H1 (cell line): ENCODE data around the gene SH2B2. TPM values are rescaled to one million over a fixed set of nuclear protein-coding genes. Genes with fewer than 3 reads are reported as not detected.

Experiments
- CTCF ChIA-PET: fragments of 300-600 bp; sonication (Branson Sonifier 250); formaldehyde crosslinking; loops from one replicate; lab custom pipeline; 2021; ENCODE audit not compliant: partially characterized antibody; lab: Charles Lee
- POLR2A ChIA-PET: fragments of 300-600 bp; sonication (Branson Sonifier 250); formaldehyde crosslinking; loops from one replicate; lab custom pipeline; 2021; ENCODE audit warnings: inconsistent platforms; ENCODE audit not compliant: partially characterized antibody; lab: Charles Lee
- DNase-seq, 2 experiments: peaks; one replicate each; pipeline versions ENCODE4 v3.0.0 to v3.0.0-alpha.2; 2010 to 2022; ENCODE audit warnings: low spot score in 2 of 2, low read depth in 1 of 2, mixed read lengths in 1 of 2
- FAIRE-seq: peaks from 2 replicates; lab custom pipeline; 2011; peaks lifted over from hg19 to GRCh38; lab: Jason Lieb, UNC
- H2AFZ ChIP-seq: 2 replicates; pipeline ENCODE4 v1.8.1; 2012; ENCODE audit warnings: low read length, inconsistent platforms
- H2AK5ac ChIP-seq: 2 replicates; pipeline ENCODE4 v1.6.1; 2013; ENCODE audit warnings: low read depth, low read length
- H2BK120ac ChIP-seq: replicated peaks from 2 replicates; pipeline ENCODE3; 2013; ENCODE audit warnings: low read depth, low read length, inconsistent platforms
- H2BK12ac ChIP-seq: 2 replicates; pipeline ENCODE4 v1.6.1; 2013; ENCODE audit warnings: low read depth, low read length
- H2BK15ac ChIP-seq: 2 replicates; pipeline ENCODE4 v1.6.1; 2013; ENCODE audit warnings: low read length
- H2BK20ac ChIP-seq: 2 replicates; pipeline ENCODE4 v1.6.1; 2013; ENCODE audit warnings: low read length
- H2BK5ac ChIP-seq: 2 replicates; pipeline ENCODE4 v1.6.1; 2013; ENCODE audit warnings: low read depth, low read length
- H3K14ac ChIP-seq: 2 replicates; pipeline ENCODE4 v1.6.1; 2013; ENCODE audit warnings: inconsistent platforms; ENCODE audit not compliant: insufficient read length
- H3K18ac ChIP-seq: 2 replicates; pipeline ENCODE4 v1.6.1; 2013; ENCODE audit warnings: low read length; ENCODE audit errors: extremely low read depth
- H3K23ac ChIP-seq: 2 replicates; pipeline ENCODE4 v1.6.1; 2013; ENCODE audit warnings: inconsistent platforms; ENCODE audit not compliant: insufficient read length
- H3K23me2 ChIP-seq: 2 replicates; pipeline ENCODE4 v1.6.1; 2013; ENCODE audit warnings: low read depth, low read length
- H3K27ac ChIP-seq: 2 replicates; pipeline ENCODE4 v1.6.1; 2011; ENCODE audit warnings: low read depth, low read length, inconsistent platforms
- H3K27me3 ChIP-seq, 4 experiments: replicated peaks in 1 of 4; 1 replicate in 1 of 4; 2 replicates in 3 of 4; pipeline versions ENCODE4 v1.6.1 to v1.8.1; 2011 to 2013; ENCODE audit warnings: low read length in 3 of 4, mild to moderate bottlenecking in 3 of 4, inconsistent platforms in 2 of 4, mixed read lengths in 2 of 4, moderate library complexity in 1 of 4; ENCODE audit not compliant: control insufficient read depth in 3 of 4, insufficient read depth in 3 of 4; ENCODE audit errors: extremely low read depth in 1 of 4
- H3K36me3 ChIP-seq, 4 experiments: 2 replicates each; pipeline versions ENCODE4 v1.6.1 to v1.8.1; 2011 to 2013; ENCODE audit warnings: mild to moderate bottlenecking in 4 of 4, low read length in 3 of 4, moderate library complexity in 2 of 4, control low read depth in 1 of 4, inconsistent platforms in 1 of 4; ENCODE audit not compliant: insufficient read depth in 4 of 4, control insufficient read depth in 2 of 4
- H3K4ac ChIP-seq: replicated peaks from 2 replicates; pipeline ENCODE3; 2013; ENCODE audit warnings: low read length, low read depth, mixed read lengths, inconsistent platforms; ENCODE audit not compliant: insufficient read length
- H3K4me1 ChIP-seq, 4 experiments: replicated peaks in 1 of 4; 1 replicate in 1 of 4; 2 replicates in 3 of 4; pipeline versions ENCODE4 v1.6.1 to v1.8.1; 2011 to 2013; ENCODE audit warnings: low read length in 3 of 4, inconsistent platforms in 2 of 4, mixed read lengths in 1 of 4; ENCODE audit not compliant: insufficient read depth in 4 of 4, control insufficient read depth in 3 of 4
- H3K4me2 ChIP-seq, 2 experiments: 2 replicates each; pipeline versions ENCODE4 v1.6.1 to v1.8.1; 2011 to 2013; ENCODE audit warnings: low read depth in 2 of 2, low read length in 2 of 2, control low read depth in 1 of 2, inconsistent platforms in 1 of 2, mild to moderate bottlenecking in 1 of 2; ENCODE audit not compliant: insufficient read depth in 1 of 2
- H3K4me3 ChIP-seq, 4 experiments: fragments of 200-600, 300-600 bp in 1 of 4; sonication (generic), shearing (Covaris generic), sonication (Bioruptor Twin) in 1 of 4; 2 replicates each; pipeline versions ENCODE4 v1.5.1 to v1.8.1; 2011 to 2016; ENCODE audit warnings: low read length in 4 of 4, low read depth in 3 of 4, control low read depth in 2 of 4, inconsistent platforms in 2 of 4, mild to moderate bottlenecking in 2 of 4, mixed read lengths in 1 of 4, moderate library complexity in 1 of 4; ENCODE audit not compliant: insufficient read depth in 2 of 4; ENCODE audit errors: extremely low read depth in 1 of 4
- H3K56ac ChIP-seq: replicated peaks from 2 replicates; pipeline ENCODE3; 2013; ENCODE audit warnings: low read depth, mild to moderate bottlenecking, mixed read lengths, low read length, inconsistent platforms; ENCODE audit not compliant: insufficient read length
- H3K79me1 ChIP-seq: 2 replicates; pipeline ENCODE4 v1.6.1; 2013; ENCODE audit warnings: low read depth, low read length, control low read depth
- H3K79me2 ChIP-seq, 2 experiments: 2 replicates each; pipeline versions ENCODE4 v1.6.1 to v1.8.1; 2012 to 2013; ENCODE audit warnings: low read length in 2 of 2, mild to moderate bottlenecking in 2 of 2, inconsistent platforms in 1 of 2; ENCODE audit not compliant: insufficient read depth in 2 of 2, control insufficient read depth in 1 of 2
- H3K9ac ChIP-seq, 4 experiments: replicated peaks in 1 of 4; 1 replicate in 1 of 4; 2 replicates in 3 of 4; pipeline versions ENCODE4 v1.6.1 to v1.8.1; 2011 to 2013; ENCODE audit warnings: low read depth in 3 of 4, low read length in 3 of 4, control low read depth in 2 of 4, mild to moderate bottlenecking in 2 of 4, moderate library complexity in 2 of 4, inconsistent platforms in 1 of 4; ENCODE audit errors: extremely low read depth in 1 of 4
- H3K9me3 ChIP-seq, 2 experiments: 2 replicates each; pipeline versions ENCODE4 v1.6.1 to v1.8.1; 2012 to 2013; ENCODE audit warnings: mild to moderate bottlenecking in 2 of 2, moderate library complexity in 2 of 2, control low read depth in 1 of 2, inconsistent platforms in 1 of 2, low read depth in 1 of 2, low read length in 1 of 2, mixed read lengths in 1 of 2; ENCODE audit not compliant: insufficient read depth in 2 of 2
- H4K20me1 ChIP-seq, 2 experiments: replicated peaks in 1 of 2; 2 replicates each; pipeline versions ENCODE3 to v1.8.1; 2011 to 2013; ENCODE audit warnings: inconsistent platforms in 2 of 2, low read length in 2 of 2, mild to moderate bottlenecking in 1 of 2; ENCODE audit not compliant: insufficient read depth in 2 of 2, control insufficient read depth in 1 of 2
- H4K5ac ChIP-seq: 2 replicates; pipeline ENCODE4 v1.6.1; 2013; ENCODE audit warnings: low read length, low read depth, mixed read lengths, inconsistent platforms; ENCODE audit not compliant: insufficient read length
- H4K8ac ChIP-seq: 2 replicates; pipeline ENCODE4 v1.8.0; 2013; ENCODE audit warnings: mild to moderate bottlenecking, moderate library complexity, low read length, inconsistent platforms; ENCODE audit not compliant: insufficient read depth; ENCODE audit errors: extremely low read depth
- H4K91ac ChIP-seq: replicated peaks from 2 replicates; pipeline ENCODE3; 2013; ENCODE audit warnings: low read length, mixed read lengths, inconsistent platforms; ENCODE audit not compliant: insufficient read length
- BRCA1 ChIP-seq: IDR thresholded peaks from 2 replicates; pipeline ENCODE4 v1.6.1; 2012; ENCODE audit warnings: low read depth, low read length, improper control_type of control experiment
- CBX5 ChIP-seq: fragments of 300-800, 300-1000 bp; sonication (generic); IDR thresholded peaks from 2 replicates; pipeline ENCODE4 v1.7.1; 2016; ENCODE audit warnings: antibody characterized with exemption, low read length, low read depth
- CREB1 ChIP-seq: IDR thresholded peaks from 2 replicates; pipeline ENCODE4 v1.6.1; 2012; ENCODE audit warnings: inconsistent platforms
- HDAC6 ChIP-seq: IDR thresholded peaks from one replicate; pipeline ENCODE4 v1.7.1; 2012; ENCODE audit warnings: low read depth, mild to moderate bottlenecking, inconsistent platforms, low read length, moderate library complexity
- POLR2A ChIP-seq, 2 experiments: IDR thresholded peaks; 1 replicate in 1 of 2; 2 replicates in 1 of 2; pipeline ENCODE4 v1.6.1; 2011; ENCODE audit warnings: low read depth in 2 of 2, low read length in 2 of 2, mild to moderate bottlenecking in 2 of 2; ENCODE audit errors: control extremely low read depth in 1 of 2
- SP4 ChIP-seq: IDR thresholded peaks from 2 replicates; pipeline ENCODE4 v1.6.1; 2012; ENCODE audit warnings: low read length, inconsistent platforms
- SUZ12 ChIP-seq: fragments of 200-600 bp; sonication (generic); IDR thresholded peaks from 2 replicates; pipeline ENCODE4 v1.6.1; 2012; ENCODE audit warnings: mild to moderate bottlenecking, inconsistent platforms, low read length, moderate library complexity, mixed read lengths
- YY1 ChIP-seq: IDR thresholded peaks from 2 replicates; pipeline ENCODE4 v1.6.1; 2011; ENCODE audit warnings: low read depth, mild to moderate bottlenecking, low read length
- WGBS, 2 experiments: shearing (Covaris generic) in 1 of 2; methylation state at CpG; one replicate each; pipeline versions ENCODE4 v1.1.6 to v1.1.7; 2013 to 2015; ENCODE audit warnings: low lambda C conversion rate in 2 of 2, mixed read lengths in 2 of 2, inconsistent platforms in 1 of 2, low coverage in 1 of 2, missing lambda C conversion rate in 1 of 2; ENCODE audit not compliant: insufficient replicate concordance in 2 of 2, insufficient coverage in 1 of 2, insufficient read length in 1 of 2; ENCODE audit errors: extremely low coverage in 1 of 2, missing lambda C conversion rate in 1 of 2; 5-methylcytosine and 5-hydroxymethylcytosine counted together
- polyA plus RNA-seq, 7 experiments: library from polyadenylated mRNA; depleted of rRNA in 3 of 7; stranded (reverse) in 5 of 7; unstranded in 2 of 7; fragments of >200 nt in 5 of 7; fragments of 200-250 nt in 2 of 7; gene quantifications; 1 replicate in 5 of 7; 2 replicates in 1 of 7; 4 replicates in 1 of 7; pipeline versions ENCODE4 v1.2.1 to v1.2.3, GENCODE V29; 2011 to 2013; ENCODE audit warnings: missing spikeins in 2 of 7, mixed read lengths in 2 of 7
- total RNA-seq: library from RNA; stranded (reverse); fragmentation: NEBNext Ultra II Directional; extraction: Animal tissue kit (Norgen Biotek cat#: 25700); gene quantifications from 2 replicates; pipeline ENCODE4 v1.2.1, GENCODE V29; 2021

The SH2B2 gene
- total and polyA plus RNA-seq, 2 of the 8 experiments (the other 6 are each of a cell fraction or from before 2014, with no cell fraction given): 11.5 to 18.7 TPM

DNA sequence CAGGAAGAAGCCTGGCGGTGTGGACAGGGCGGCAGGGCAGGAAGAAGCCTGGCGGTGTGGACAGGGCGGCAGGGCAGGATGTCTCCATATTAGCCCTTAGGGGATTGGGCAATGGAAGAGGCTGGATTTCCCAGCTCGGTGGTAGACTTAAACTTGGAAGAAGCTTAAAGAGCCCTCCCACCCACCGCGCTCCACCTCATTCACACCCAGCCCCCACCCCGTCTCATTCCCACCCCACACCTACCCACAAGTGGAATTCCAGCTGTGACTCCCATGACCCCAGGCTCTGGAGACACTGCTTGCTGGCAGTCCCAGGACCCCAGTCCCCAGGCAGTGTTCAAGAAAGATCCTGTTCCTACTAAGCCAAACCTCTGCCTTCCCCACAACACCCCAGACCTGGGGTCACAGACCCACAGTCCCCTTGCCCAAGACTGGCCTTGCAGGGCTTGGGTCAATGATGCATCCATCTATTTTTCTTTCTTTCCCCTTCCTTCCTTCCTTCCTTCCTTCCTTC lies 35.6 kb downstream of the SH2B2 start:
- H4K20me1 ChIP-seq: peaks cover 0 to 7% of the 10 kb centered on the region in 2 experiments
- POLR2A ChIA-PET: interaction anchor here (0.6 to 1.4 kb wide), 4 partner anchors 9 to 73 kb away, joined by 3 to 4 read pairs (median 4); no protein-coding TSS in a partner anchor
- TF ChIP-seq YY1 (no peak), SUZ12 (no peak), CREB1 (no peak), CBX5 (no peak), HDAC6 (no peak), SP4 (no peak), BRCA1 (no peak), POLR2A (IDR thresholded peaks at IDR 0.05; ENCODE audit: control extremely low read depth in 1 of 2, low read depth in 2 of 2, low read length in 2 of 2) (no peak)

More for the DNA sequence above, 35.6 kb downstream of the SH2B2 start:
- Histone ChIP-seq H4K5ac (no peak overlapping the region), H4K8ac (no peak overlapping the region), H3K23me2 (peaks cover 5% of the 10 kb centered on the region), H3K79me2 (no peaks in the 10 kb centered on the region), H2BK20ac (no peak overlapping the region), H3K9ac (no peak overlapping the region), H3K14ac (no peak overlapping the region), H3K56ac (no peak overlapping the region), H3K27ac (no peak overlapping the region), H2BK5ac (no peak overlapping the region), H3K27me3 (peaks cover 0 to 2% (median 0%) of the 10 kb centered on the region in 4 experiments; a peak in 3 of 7 replicates), H2AK5ac (0 out of 2 replicates have a peak overlapping the region, but pooled peaks have one; percentile 39), H3K79me1 (no peaks in the 10 kb centered on the region), H3K9me3 (no peaks in the 10 kb centered on the region), H2BK120ac (no peak overlapping the region), H3K4me1 (peaks cover 4 to 10% (median 7%) of the 10 kb centered on the region in 4 experiments; a peak in 6 of 7 replicates), H3K4ac (no peak overlapping the region), H2AFZ (no peak overlapping the region), H3K36me3 (no peaks in the 10 kb centered on the region; a peak in 1 of 8 replicates), H3K18ac (no peak overlapping the region), H2BK15ac (no peak overlapping the region), H3K23ac (no peak overlapping the region), H3K4me2 (no peak overlapping the region), H4K91ac (no peak overlapping the region), H3K4me3 (no peak overlapping the region; a peak in 2 of 8 replicates), H2BK12ac (no peak overlapping the region)
- WGBS, 2 experiments: 77% methylated on average over 5 of the region's 8 CpGs; no CpG with 5 or more reads in 1 of the 2 experiments
- FAIRE-seq: no peak
- no peak for DNase-seq
- CTCF ChIA-PET: interaction anchor here (0.6 to 8.6 kb wide), 6 partner anchors 16 to 1040 kb away, joined by 3 to 134 read pairs (median 8); no protein-coding TSS in a partner anchor
